Peyer's patch (tissue), 4 donors: ENCODE results near the gene CDCA4.
"Not testable (repeated sequence)": the region's sequence is repeated elsewhere in the genome, so short reads cannot be mapped to it uniquely, and the experiment has no call there.

Experiments used
- POLR2A ChIP-seq, 2 donors: fragments of 450-650 bp; IDR thresholded peaks; one replicate each; pipeline ENCODE4 v1.5.1; 2017; ENCODE audit warnings: antibody characterized with exemption in 2 of 2, mild to moderate bottlenecking in 2 of 2, moderate library complexity in 2 of 2
- TF ChIP-seq, protein P1 (sequence below), 6 experiments: fragments of 450-650 bp in 4 of 6; fragments of 200-600 bp in 2 of 6; sonication (generic) in 1 of 6; IDR thresholded peaks; one replicate each; pipeline ENCODE4 v1.5.1; 2017 to 2019; ENCODE audit warnings: antibody characterized with exemption in 6 of 6, mild to moderate bottlenecking in 3 of 6, moderate library complexity in 1 of 6

DNA sequence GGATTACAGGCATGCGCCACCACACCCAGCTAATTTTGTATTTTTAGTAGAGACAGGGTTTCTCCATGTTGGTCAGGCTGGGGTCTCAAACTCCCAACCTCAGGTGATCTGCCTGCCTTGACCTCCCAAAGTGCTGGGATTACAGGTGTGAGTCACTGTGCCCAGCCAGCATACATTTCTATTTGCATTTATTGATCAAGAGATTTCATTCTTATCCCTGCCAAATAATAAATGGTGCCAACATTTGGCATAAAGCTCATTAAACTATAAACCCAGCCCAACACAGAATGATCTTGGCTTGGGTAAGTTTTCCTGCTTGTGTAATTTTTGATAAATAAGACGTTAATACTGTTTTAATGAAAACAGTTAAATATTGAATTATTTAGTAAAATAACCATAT is 14.7 kb upstream of the CDCA4 start:
- TF ChIP-seq, protein P1, sequence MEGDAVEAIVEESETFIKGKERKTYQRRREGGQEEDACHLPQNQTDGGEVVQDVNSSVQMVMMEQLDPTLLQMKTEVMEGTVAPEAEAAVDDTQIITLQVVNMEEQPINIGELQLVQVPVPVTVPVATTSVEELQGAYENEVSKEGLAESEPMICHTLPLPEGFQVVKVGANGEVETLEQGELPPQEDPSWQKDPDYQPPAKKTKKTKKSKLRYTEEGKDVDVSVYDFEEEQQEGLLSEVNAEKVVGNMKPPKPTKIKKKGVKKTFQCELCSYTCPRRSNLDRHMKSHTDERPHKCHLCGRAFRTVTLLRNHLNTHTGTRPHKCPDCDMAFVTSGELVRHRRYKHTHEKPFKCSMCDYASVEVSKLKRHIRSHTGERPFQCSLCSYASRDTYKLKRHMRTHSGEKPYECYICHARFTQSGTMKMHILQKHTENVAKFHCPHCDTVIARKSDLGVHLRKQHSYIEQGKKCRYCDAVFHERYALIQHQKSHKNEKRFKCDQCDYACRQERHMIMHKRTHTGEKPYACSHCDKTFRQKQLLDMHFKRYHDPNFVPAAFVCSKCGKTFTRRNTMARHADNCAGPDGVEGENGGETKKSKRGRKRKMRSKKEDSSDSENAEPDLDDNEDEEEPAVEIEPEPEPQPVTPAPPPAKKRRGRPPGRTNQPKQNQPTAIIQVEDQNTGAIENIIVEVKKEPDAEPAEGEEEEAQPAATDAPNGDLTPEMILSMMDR (IDR thresholded peaks at IDR 0.05), result not testable (repeated sequence)
- TF ChIP-seq POLR2A (IDR thresholded peaks at IDR 0.05), result not testable (repeated sequence)
